HCT116 (cell line): ENCODE data around the gene CXCR5. TPM values are rescaled to one million over a fixed set of nuclear protein-coding genes. Genes with fewer than 3 reads are reported as not detected.

Experiments
- ATAC-seq: fragments of 200-7000 bp; cut with Tn5 transposase; 2 replicates; pipeline ENCODE4 v1.9.1; 2020; ENCODE audit warnings: mild to moderate bottlenecking, moderate library complexity
- BruUV-seq: library from RNA; stranded (reverse); fragments of 400-500 nt; replicated peaks from 2 replicates; lab custom pipeline; 2021; lab: Mats Ljungman, UMichigan
- CTCF ChIA-PET: fragments of 300-600 bp; sonication (Branson Sonifier 250); formaldehyde crosslinking; loops from one replicate; lab custom pipeline; 2021; ENCODE audit warnings: antibody characterized with exemption; lab: Charles Lee
- POLR2A ChIA-PET: fragments of 300-600, 350-600 bp; sonication (Branson Sonifier 250); formaldehyde crosslinking; loops from one replicate; lab custom pipeline; 2021; ENCODE audit warnings: antibody characterized with exemption; lab: Charles Lee
- RAD21 ChIA-PET, 2 experiments: fragments of 300-600 bp; sonication (Branson Sonifier 250); formaldehyde crosslinking; loops; one replicate each; lab custom pipeline; 2023; ENCODE audit warnings: low total read pairs in 2 of 2; ENCODE audit not compliant: uncharacterized antibody in 2 of 2, unreplicated experiment in 2 of 2, low non-redundant PET in 1 of 2; lab: Charles Lee
- DNase-seq: peaks from one replicate; pipeline ENCODE4 v3.0.0-alpha.2; 2010; ENCODE audit warnings: low read depth, low spot score
- H2AFZ ChIP-seq: fragments of 200-600 bp; shearing (Covaris generic), sonication (generic); 2 replicates; pipeline ENCODE4 v1.6.1; 2017; ENCODE audit warnings: low read depth, mixed run types, mixed read lengths, antibody characterized with exemption, low read length; ENCODE audit not compliant: poor library complexity, severe bottlenecking
- H3K27ac ChIP-seq: 2 replicates; pipeline ENCODE4 v1.5.1; 2012; ENCODE audit warnings: low read depth, low read length
- H3K27me3 ChIP-seq: fragments of 200-600 bp; sonication (generic); 2 replicates; pipeline ENCODE4 v1.6.1; 2016; ENCODE audit warnings: mixed run types, low read length, mixed read lengths; ENCODE audit not compliant: insufficient read depth
- H3K36me3 ChIP-seq, 2 experiments: fragments of 200-500 bp in 1 of 2; fragments of 200-600 bp in 1 of 2; sonication (Bioruptor generic) in 1 of 2; sonication (generic) in 1 of 2; 2 replicates each; pipeline versions ENCODE4 v1.5.1 to v1.6.1; 2014 to 2016; ENCODE audit warnings: low read length in 2 of 2, inconsistent platforms in 1 of 2, mixed read lengths in 1 of 2, mixed run types in 1 of 2; ENCODE audit not compliant: insufficient read depth in 2 of 2, control insufficient read depth in 1 of 2
- H3K4me1 ChIP-seq, 2 experiments: fragments of 200-600 bp in 1 of 2; sonication (generic) in 1 of 2; 2 replicates each; pipeline versions ENCODE4 v1.5.1 to v1.6.1; 2012 to 2017; ENCODE audit warnings: low read length in 2 of 2, inconsistent platforms in 1 of 2, mild to moderate bottlenecking in 1 of 2, mixed read lengths in 1 of 2, mixed run types in 1 of 2, moderate library complexity in 1 of 2; ENCODE audit not compliant: insufficient read depth in 2 of 2, control insufficient read depth in 1 of 2
- H3K4me2 ChIP-seq: fragments of 200-600 bp; sonication (generic); 2 replicates; pipeline ENCODE4 v1.6.1; 2017; ENCODE audit warnings: mixed run types, low read length, mixed read lengths
- H3K4me3 ChIP-seq, 2 experiments: fragments of 200-600 bp in 1 of 2; sonication (generic) in 1 of 2; replicated peaks in 1 of 2; 2 replicates each; pipeline ENCODE4 v1.5.1; 2011 to 2016; ENCODE audit warnings: low read length in 2 of 2, control low read depth in 1 of 2, low read depth in 1 of 2, mild to moderate bottlenecking in 1 of 2, mixed read lengths in 1 of 2, mixed run types in 1 of 2
- H3K79me2 ChIP-seq: fragments of 200-600 bp; sonication (generic); 2 replicates; pipeline ENCODE4 v1.6.1; 2017; ENCODE audit warnings: mild to moderate bottlenecking, mixed run types, low read length, moderate library complexity, mixed read lengths; ENCODE audit not compliant: insufficient read depth
- H3K9ac ChIP-seq: fragments of 200-600 bp; sonication (generic); 2 replicates; pipeline ENCODE4 v1.6.1; 2016; ENCODE audit warnings: low read length, mixed read lengths
- H3K9me2 ChIP-seq: fragments of 200-600 bp; sonication (generic), shearing (Covaris generic); 2 replicates; pipeline ENCODE4 v1.6.1; 2017; ENCODE audit warnings: mixed run types, mild to moderate bottlenecking, moderate library complexity; ENCODE audit not compliant: insufficient read depth
- H3K9me3 ChIP-seq, 2 experiments: fragments of 200-500 bp in 1 of 2; fragments of 200-600 bp in 1 of 2; sonication (Bioruptor generic) in 1 of 2; sonication (generic) in 1 of 2; 2 replicates each; pipeline ENCODE4 v1.6.1; 2014 to 2017; ENCODE audit warnings: low read length in 2 of 2, mixed read lengths in 2 of 2, inconsistent platforms in 1 of 2, low read depth in 1 of 2, mild to moderate bottlenecking in 1 of 2, mixed run types in 1 of 2, moderate library complexity in 1 of 2; ENCODE audit not compliant: control insufficient read depth in 1 of 2, insufficient read depth in 1 of 2
- H4K20me1 ChIP-seq: fragments of 200-600 bp; sonication (generic), shearing (Covaris generic); 2 replicates; pipeline ENCODE4 v1.6.1; 2017; ENCODE audit warnings: mixed run types, mild to moderate bottlenecking, moderate library complexity; ENCODE audit not compliant: insufficient read depth
- CBX3 ChIP-seq: IDR thresholded peaks from 2 replicates; pipeline ENCODE4 v1.6.1; 2012; ENCODE audit warnings: low read depth
- EGR1 ChIP-seq: IDR thresholded peaks from 2 replicates; pipeline ENCODE4 v1.6.1; 2012; ENCODE audit warnings: low read depth
- ELF1 ChIP-seq: IDR thresholded peaks from 2 replicates; pipeline ENCODE4 v1.6.1; 2012; ENCODE audit warnings: low read depth, borderline replicate concordance
- FOSL1 ChIP-seq: IDR thresholded peaks from 2 replicates; pipeline ENCODE4 v1.6.1; 2012; ENCODE audit warnings: low read depth
- MAX ChIP-seq: IDR thresholded peaks from 2 replicates; pipeline ENCODE4 v1.6.1; 2012
- POLR2AphosphoS5 ChIP-seq: IDR thresholded peaks from 2 replicates; pipeline ENCODE4 v1.6.1; 2011; ENCODE audit warnings: mild to moderate bottlenecking, low read depth, low read length, moderate library complexity
- RAD21 ChIP-seq: IDR thresholded peaks from 2 replicates; pipeline ENCODE4 v1.6.1; 2012; ENCODE audit warnings: low read depth, mild to moderate bottlenecking
- SRF ChIP-seq: IDR thresholded peaks from 2 replicates; pipeline ENCODE4 v1.6.1; 2012; ENCODE audit warnings: low read depth
- TCF7L2 ChIP-seq: IDR thresholded peaks from 2 replicates; pipeline ENCODE4 v1.7.0; 2011; ENCODE audit warnings: borderline replicate concordance, inconsistent platforms; ENCODE audit not compliant: insufficient read depth, insufficient read length; ENCODE audit errors: extremely low read depth
- YY1 ChIP-seq: IDR thresholded peaks from 2 replicates; pipeline ENCODE4 v1.6.1; 2011; ENCODE audit warnings: low read length, low read depth, moderate library complexity, mild to moderate bottlenecking; ENCODE audit not compliant: insufficient replicate concordance; ENCODE audit errors: extremely low read depth
- intact Hi-C: fragments of 100-400 bp; cut with micrococcal nuclease; formaldehyde crosslinking; loops from 2 replicates; pipeline ENCODE4 v1.10.0; 2022
- total RNA-seq: library from RNA; stranded (reverse); gene quantifications from one replicate; pipeline ENCODE4 v1.2.1, GENCODE V29; 2021; ENCODE audit not compliant: unreplicated experiment
- TF ChIP-seq, protein P1 (sequence below): IDR thresholded peaks from 2 replicates; pipeline ENCODE4 v1.6.1; 2011; ENCODE audit warnings: mild to moderate bottlenecking, low read length, moderate library complexity; ENCODE audit not compliant: insufficient replicate concordance; ENCODE audit errors: extremely low read depth
- TF ChIP-seq, protein P2 (sequence below), 3 experiments: fragments of 200-600 bp in 1 of 3; sonication (generic) in 1 of 3; IDR thresholded peaks in 2 of 3; conservative IDR thresholded peaks in 1 of 3; 2 replicates each; pipeline ENCODE4 v1.5.1; 2012 to 2017; ENCODE audit warnings: low read depth in 2 of 3, low read length in 2 of 3, antibody characterized with exemption in 1 of 3, borderline replicate concordance in 1 of 3, control low read depth in 1 of 3, mild to moderate bottlenecking in 1 of 3, mixed read lengths in 1 of 3, mixed run types in 1 of 3, moderate library complexity in 1 of 3; ENCODE audit not compliant: insufficient read depth in 1 of 3
- TF ChIP-seq, protein P3 (sequence below): IDR thresholded peaks from 2 replicates; pipeline ENCODE4 v1.6.1; 2012

CXCR5 gene
- total RNA-seq, 1 experiment from 2014 or later = not detected

GRCh38 chr11:118901494-118902335 is 18.0 kb downstream of the CXCR5 start:
- peaks cover 0 to 5% of the 10 kb centered on the region in 2 experiments; a peak in 2 of 4 replicates for H3K4me1 ChIP-seq
- no peaks in the 10 kb centered on the region for H3K27me3 ChIP-seq
- CTCF ChIA-PET = no interaction called here
- H2AFZ ChIP-seq = no peak overlapping the region
- ATAC-seq (peak; percentile 10; the same call in 1 of the 2 replicates), DNase-seq (no peak)
- no peaks in the 10 kb centered on the region for H3K9me2 ChIP-seq
- peaks cover 48% of the 10 kb centered on the region for H3K79me2 ChIP-seq
- no peak overlapping the region for H3K9ac ChIP-seq
- TF ChIP-seq FOSL1 = no peak
- TF ChIP-seq, protein P1, sequence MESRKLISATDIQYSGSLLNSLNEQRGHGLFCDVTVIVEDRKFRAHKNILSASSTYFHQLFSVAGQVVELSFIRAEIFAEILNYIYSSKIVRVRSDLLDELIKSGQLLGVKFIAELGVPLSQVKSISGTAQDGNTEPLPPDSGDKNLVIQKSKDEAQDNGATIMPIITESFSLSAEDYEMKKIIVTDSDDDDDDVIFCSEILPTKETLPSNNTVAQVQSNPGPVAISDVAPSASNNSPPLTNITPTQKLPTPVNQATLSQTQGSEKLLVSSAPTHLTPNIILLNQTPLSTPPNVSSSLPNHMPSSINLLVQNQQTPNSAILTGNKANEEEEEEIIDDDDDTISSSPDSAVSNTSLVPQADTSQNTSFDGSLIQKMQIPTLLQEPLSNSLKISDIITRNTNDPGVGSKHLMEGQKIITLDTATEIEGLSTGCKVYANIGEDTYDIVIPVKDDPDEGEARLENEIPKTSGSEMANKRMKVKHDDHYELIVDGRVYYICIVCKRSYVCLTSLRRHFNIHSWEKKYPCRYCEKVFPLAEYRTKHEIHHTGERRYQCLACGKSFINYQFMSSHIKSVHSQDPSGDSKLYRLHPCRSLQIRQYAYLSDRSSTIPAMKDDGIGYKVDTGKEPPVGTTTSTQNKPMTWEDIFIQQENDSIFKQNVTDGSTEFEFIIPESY = no peak
- TF ChIP-seq, protein P2, sequence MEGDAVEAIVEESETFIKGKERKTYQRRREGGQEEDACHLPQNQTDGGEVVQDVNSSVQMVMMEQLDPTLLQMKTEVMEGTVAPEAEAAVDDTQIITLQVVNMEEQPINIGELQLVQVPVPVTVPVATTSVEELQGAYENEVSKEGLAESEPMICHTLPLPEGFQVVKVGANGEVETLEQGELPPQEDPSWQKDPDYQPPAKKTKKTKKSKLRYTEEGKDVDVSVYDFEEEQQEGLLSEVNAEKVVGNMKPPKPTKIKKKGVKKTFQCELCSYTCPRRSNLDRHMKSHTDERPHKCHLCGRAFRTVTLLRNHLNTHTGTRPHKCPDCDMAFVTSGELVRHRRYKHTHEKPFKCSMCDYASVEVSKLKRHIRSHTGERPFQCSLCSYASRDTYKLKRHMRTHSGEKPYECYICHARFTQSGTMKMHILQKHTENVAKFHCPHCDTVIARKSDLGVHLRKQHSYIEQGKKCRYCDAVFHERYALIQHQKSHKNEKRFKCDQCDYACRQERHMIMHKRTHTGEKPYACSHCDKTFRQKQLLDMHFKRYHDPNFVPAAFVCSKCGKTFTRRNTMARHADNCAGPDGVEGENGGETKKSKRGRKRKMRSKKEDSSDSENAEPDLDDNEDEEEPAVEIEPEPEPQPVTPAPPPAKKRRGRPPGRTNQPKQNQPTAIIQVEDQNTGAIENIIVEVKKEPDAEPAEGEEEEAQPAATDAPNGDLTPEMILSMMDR (IDR thresholded peaks at IDR 0.05 in 2 of 3, conservative IDR thresholded peaks at IDR 0.05 in 1 of 3; ENCODE audit: borderline replicate concordance in 1 of 3, insufficient read depth in 1 of 3, low read depth in 2 of 3, low read length in 2 of 3) = peak in 1 of 3 experiments; percentile 18; a peak in 1 of 6 replicates
- TF ChIP-seq, protein P3, sequence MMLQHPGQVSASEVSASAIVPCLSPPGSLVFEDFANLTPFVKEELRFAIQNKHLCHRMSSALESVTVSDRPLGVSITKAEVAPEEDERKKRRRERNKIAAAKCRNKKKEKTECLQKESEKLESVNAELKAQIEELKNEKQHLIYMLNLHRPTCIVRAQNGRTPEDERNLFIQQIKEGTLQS = no peak
- TF ChIP-seq TCF7L2 = no peak
- no peak for TF ChIP-seq SRF
- peak; percentile 29 for TF ChIP-seq YY1
- peak; percentile 36 for TF ChIP-seq POLR2AphosphoS5
- TF ChIP-seq CBX3 = no peak
- no peak for TF ChIP-seq RAD21
- no peak for TF ChIP-seq MAX
- no peak for TF ChIP-seq ELF1
- TF ChIP-seq EGR1 = no peak
- peaks cover 35 to 62% of the 10 kb centered on the region in 2 experiments for H3K36me3 ChIP-seq
- POLR2A ChIA-PET = no interaction called here
- no peaks in the 10 kb centered on the region for H3K9me3 ChIP-seq
- BruUV-seq = no TSS peak
- H4K20me1 ChIP-seq = peaks cover 4% of the 10 kb centered on the region; the same call in 1 of the 2 replicates
- no peak overlapping the region for H3K27ac ChIP-seq
- RAD21 ChIA-PET = no interaction called here
- intact Hi-C loops = no loop called here
- H3K4me3 ChIP-seq = no peak overlapping the region
- H3K4me2 ChIP-seq = no peak overlapping the region
